OCI-LY7 (cell line): ENCODE data around the gene GJA5.

Source experiments
- EZH2phosphoT487 ChIP-seq: fragments of 200-600 bp; sonication (generic); IDR thresholded peaks from 2 replicates; pipeline ENCODE4 v1.6.1; 2018; ENCODE audit warnings: low read depth, borderline replicate concordance, mild to moderate bottlenecking, mixed run types, antibody characterized with exemption, low read length, moderate library complexity, mixed read lengths
- TF ChIP-seq, protein P1 (sequence below): fragments of 200-600 bp; sonication (generic); conservative IDR thresholded peaks from 2 replicates; pipeline ENCODE4 v1.5.1; 2014; ENCODE audit warnings: mild to moderate bottlenecking, antibody characterized with exemption, low read length, moderate library complexity, mixed read lengths

DNA sequence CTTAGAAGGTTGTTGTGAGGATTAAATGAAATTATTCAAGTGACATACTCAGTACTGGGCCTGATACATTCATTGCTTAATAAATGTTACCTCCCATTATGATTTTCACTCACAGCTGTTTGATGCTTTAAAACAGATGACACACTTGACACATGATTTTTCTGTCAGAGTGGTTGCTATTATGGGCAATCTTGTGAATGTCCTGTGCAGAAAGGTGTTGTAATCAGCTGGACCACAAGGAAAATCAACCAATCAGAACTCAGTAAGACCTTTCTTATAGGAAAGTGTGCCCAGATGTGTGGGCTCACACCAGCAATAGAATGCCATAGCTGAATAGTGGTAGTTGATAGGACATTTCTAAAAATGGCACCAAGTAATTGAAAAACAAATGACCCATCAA, 23.5 kb downstream of the GJA5 start:
- TF ChIP-seq, protein P1, sequence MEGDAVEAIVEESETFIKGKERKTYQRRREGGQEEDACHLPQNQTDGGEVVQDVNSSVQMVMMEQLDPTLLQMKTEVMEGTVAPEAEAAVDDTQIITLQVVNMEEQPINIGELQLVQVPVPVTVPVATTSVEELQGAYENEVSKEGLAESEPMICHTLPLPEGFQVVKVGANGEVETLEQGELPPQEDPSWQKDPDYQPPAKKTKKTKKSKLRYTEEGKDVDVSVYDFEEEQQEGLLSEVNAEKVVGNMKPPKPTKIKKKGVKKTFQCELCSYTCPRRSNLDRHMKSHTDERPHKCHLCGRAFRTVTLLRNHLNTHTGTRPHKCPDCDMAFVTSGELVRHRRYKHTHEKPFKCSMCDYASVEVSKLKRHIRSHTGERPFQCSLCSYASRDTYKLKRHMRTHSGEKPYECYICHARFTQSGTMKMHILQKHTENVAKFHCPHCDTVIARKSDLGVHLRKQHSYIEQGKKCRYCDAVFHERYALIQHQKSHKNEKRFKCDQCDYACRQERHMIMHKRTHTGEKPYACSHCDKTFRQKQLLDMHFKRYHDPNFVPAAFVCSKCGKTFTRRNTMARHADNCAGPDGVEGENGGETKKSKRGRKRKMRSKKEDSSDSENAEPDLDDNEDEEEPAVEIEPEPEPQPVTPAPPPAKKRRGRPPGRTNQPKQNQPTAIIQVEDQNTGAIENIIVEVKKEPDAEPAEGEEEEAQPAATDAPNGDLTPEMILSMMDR = no peak
- TF ChIP-seq EZH2phosphoT487 = no peak
